GM12864 (cell line): ENCODE data around the gene NPIPA5.
"Not testable (repeated sequence)": the region's sequence is repeated elsewhere in the genome, so short reads cannot be mapped to it uniquely, and the experiment has no call there.

Experiments used
- DNase-seq: peaks from one replicate; pipeline ENCODE4 v3.0.0-alpha.2; 2011; ENCODE audit warnings: low read depth
- H3K4me3 ChIP-seq: 2 replicates; pipeline ENCODE4 v1.5.1; 2011; ENCODE audit warnings: mild to moderate bottlenecking, low read depth, low read length, control low read depth
- TF ChIP-seq, protein P1 (sequence below): IDR thresholded peaks from 2 replicates; pipeline ENCODE4 v1.5.1; 2011; ENCODE audit warnings: low read depth, mild to moderate bottlenecking, moderate library complexity, low read length, control low read depth, inconsistent platforms; ENCODE audit errors: missing control alignments

Gene NPIPA5

DNA sequence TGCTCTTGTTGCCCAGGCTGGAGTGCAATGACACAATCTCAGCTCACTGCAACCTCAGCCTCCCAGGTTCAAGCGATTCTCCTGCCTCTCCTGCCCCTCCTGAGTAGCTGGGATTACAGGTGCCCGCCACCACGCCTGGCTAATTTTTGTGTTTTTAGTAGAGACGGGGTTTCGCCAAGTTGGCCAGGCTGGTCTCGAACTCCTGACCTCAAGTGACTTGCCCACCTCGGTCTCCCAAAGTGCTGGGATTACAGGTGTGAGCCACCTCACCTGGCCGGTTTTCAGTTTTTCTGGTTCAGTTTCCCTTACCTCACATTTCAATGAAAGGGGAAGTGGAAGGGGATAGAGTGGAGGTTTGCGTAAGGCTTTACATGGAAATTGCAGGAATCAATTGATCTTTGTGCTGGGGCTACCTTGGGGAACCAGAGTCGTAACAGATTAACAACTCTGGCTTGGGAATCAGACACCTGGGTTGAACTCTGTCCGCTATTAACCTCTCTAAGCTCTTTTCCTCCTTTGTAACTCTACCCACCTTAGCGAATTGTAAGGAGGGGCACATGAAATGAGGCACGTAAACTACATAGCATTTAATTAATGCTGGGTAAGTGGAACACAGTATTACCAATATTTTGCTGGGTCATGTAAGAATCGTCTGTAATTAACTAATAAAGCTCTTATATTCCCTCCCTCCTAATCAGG lies 20.7 kb upstream of the NPIPA5 start:
- DNase-seq, result no peak
- no peak overlapping the region for H3K4me3 ChIP-seq
- TF ChIP-seq, protein P1, sequence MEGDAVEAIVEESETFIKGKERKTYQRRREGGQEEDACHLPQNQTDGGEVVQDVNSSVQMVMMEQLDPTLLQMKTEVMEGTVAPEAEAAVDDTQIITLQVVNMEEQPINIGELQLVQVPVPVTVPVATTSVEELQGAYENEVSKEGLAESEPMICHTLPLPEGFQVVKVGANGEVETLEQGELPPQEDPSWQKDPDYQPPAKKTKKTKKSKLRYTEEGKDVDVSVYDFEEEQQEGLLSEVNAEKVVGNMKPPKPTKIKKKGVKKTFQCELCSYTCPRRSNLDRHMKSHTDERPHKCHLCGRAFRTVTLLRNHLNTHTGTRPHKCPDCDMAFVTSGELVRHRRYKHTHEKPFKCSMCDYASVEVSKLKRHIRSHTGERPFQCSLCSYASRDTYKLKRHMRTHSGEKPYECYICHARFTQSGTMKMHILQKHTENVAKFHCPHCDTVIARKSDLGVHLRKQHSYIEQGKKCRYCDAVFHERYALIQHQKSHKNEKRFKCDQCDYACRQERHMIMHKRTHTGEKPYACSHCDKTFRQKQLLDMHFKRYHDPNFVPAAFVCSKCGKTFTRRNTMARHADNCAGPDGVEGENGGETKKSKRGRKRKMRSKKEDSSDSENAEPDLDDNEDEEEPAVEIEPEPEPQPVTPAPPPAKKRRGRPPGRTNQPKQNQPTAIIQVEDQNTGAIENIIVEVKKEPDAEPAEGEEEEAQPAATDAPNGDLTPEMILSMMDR, result no peak

DNA sequence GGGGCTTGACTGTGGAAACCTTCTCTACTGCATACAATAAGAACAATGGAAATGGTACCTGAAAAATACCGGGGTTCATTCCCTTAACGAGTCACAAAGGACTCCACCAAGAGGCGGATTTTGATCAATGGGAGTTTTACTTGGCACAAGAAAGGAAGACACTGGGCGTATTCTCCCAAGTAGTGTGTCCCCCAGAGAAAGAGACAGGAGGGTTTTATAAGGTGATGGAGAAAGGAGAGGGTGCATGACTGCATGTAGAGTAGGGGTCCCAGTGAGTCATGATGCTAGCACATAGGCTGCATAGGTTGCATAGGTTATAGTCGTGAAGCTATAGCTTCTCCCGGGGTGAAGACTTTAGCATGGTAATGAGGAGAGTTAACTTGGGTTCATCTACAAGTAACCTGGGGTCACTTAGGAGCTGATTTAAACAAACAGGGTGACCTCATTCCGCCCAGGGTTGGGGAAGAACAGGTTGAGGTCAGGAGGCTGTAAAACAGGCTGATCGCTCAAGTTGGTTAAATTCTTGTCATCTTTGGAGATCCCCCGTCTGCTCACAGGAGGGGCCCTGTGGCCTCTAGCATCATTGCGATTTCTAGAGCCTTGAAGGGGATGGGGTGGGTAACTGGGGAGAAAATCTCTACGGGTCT lies 19.0 kb upstream of the NPIPA5 start:
- TF ChIP-seq, protein P1, result no peak

DNA sequence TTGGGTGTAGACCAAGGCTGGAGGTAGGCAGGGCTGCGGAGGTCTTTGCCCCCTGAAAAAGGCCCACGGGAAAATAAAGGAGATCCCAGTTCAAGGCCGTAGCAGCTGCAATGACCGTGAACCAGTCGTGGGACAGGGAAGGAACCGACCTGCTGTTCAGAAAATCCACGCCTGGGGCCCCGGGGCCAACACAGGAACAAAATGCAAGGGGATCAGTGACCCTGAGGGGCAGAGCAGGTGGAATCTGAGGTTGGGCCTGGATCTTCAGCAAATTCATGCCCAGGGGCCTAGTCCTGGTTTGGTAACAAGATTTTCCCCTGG lies 18.4 kb upstream of the NPIPA5 start:
- DNase-seq, H3K4me3 ChIP-seq: not testable (repeated sequence)

More for the DNA sequence above, 19.0 kb upstream of the NPIPA5 start:
- no peak overlapping the region for H3K4me3 ChIP-seq
- no peak for DNase-seq

DNA sequence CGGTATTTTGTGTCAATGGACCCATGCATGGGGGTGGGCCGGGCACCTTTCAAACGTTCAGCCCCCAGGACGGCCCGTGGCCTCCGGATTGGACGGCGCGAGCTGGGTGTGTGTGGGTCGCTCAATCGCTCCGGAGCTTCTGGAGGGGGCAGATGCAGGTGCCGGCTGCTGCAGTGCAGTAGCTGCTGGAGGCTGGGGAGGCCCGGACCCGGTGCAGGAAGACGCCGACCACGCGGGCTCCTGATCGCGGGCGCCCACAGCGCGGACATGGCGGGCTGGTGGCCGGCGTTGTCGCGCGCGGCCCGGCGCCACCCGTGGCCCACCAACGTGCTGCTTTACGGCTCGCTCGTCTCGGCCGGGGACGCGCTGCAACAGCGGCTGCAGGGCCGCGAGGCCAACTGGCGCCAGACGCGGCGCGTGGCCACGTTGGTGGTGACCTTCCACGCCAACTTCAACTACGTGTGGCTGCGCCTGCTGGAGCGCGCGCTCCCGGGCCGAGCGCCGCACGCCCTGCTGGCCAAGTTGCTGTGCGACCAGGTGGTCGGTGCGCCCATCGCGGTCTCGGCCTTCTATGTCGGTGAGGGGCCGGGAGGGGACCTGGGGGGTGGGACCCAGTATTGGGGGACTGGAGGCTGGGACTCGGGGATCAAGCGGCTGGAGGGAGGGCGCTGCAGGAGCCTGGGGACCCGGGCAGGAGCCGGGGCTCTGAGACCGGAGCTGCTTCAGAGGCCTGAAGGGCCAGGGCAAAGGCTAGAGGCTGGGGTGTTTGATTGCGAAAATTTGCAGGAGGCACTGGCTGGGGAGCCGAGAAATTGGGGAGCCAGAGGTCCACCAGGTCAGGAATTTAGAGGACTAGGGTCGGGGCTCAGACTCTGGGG lies 17.8 kb upstream of the NPIPA5 start, which contains the start of gene MPV17L:
Gene MPV17L (plus strand): TSS at position 124 of the 878 bp plus-strand sequence. CDS start 144 bp downstream, at position 268.
- not testable (repeated sequence) for DNase-seq, H3K4me3 ChIP-seq

DNA sequence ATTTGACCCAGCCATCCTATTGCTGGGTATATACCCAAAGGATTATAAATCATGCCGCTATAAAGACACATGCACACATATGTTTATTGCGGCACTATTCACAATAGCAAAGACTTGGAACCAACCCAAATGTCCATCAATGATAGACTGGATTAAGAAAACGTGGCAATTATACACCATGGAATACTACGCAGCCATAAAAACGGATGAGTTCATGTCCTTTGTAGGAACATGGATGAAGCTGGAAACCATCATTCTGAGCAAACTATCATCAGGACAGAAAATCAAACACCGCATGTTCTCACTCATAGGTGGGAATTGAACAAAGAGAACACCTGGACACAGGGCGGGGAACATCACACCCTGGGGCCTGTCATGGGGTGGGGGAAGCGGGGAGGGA lies 14.9 kb upstream of the NPIPA5 start:
- not testable (repeated sequence) for DNase-seq, H3K4me3 ChIP-seq

DNA sequence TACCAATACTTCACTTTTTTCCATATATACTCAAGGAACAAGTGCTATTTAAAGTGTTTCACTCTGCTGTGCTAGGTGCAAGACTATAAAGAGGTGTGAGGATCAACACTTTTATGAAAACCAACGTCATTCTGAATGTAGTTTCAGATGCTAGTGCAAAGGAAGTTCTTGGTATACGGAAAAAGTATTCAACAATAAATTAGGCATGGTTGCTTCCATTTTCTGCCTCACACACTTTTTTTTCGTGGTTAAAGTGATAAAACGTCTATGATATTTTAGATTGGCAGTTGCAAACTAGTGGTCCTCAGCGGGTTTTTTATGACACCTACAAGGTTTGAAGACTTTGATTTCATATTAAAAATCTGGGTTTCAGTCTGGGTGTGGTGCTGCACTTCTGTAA lies 11.8 kb upstream of the NPIPA5 start:
- DNase-seq, H3K4me3 ChIP-seq: not testable (repeated sequence)

DNA sequence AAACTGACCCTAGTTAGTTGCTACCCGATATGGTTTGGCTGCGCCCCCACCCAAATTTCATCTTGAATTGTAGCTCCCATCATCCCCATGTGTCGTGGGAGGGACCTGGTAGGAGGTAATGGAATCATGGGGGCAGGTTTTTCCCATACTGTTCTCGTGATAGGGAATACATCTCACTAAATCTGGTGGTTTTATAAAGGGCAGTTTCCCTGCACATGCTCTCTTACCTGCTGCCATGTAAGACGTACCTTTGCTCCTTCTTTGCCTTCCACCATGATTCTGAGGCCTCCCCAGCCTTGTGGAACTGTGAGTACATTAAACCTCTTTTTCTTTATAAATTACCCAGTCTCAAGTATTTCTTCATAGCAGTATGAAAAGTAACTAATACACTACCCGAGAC lies 10.0 kb upstream of the NPIPA5 start:
- DNase-seq, H3K4me3 ChIP-seq: not testable (repeated sequence)

DNA sequence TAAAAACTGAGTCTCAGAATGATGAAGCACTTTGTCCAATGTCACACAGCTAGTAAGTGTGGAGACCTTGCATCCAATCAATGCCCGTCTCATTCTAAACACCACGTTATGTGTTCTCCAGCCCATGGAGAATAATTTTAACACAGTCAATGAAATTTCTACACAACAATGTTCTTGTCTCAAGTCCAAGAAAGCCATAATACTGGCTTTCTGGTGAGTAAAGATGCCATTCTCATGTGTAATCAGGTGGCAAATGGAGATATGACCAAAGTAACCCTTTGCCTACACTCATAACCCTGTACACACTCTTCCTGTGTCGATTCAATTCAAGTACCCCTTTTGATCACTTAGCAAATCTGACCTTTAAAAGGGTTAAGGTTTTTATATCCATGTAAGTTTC lies 4.7 kb upstream of the NPIPA5 start:
- DNase-seq, H3K4me3 ChIP-seq: not testable (repeated sequence)

DNA sequence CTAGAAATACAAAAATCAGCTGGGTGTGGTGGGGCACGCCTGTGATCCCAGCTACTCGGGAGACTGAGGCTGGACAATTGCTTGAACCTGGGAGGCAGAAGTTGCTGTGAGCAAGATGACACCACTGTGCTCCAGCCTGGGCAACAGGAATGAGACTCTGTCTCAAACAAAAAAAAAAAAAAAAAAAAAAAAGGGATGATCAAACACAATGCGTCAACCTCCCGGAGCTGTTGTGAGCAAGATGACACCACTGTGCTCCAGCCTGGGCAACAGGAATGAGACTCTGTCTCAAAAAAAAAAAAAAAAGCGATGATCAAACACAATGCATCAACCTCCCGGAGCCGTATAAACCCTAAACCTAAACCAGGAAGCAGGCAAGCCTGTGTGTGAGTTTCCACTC lies 20.6 kb downstream of the NPIPA5 start:
- not testable (repeated sequence) for H3K4me3 ChIP-seq, DNase-seq

DNA sequence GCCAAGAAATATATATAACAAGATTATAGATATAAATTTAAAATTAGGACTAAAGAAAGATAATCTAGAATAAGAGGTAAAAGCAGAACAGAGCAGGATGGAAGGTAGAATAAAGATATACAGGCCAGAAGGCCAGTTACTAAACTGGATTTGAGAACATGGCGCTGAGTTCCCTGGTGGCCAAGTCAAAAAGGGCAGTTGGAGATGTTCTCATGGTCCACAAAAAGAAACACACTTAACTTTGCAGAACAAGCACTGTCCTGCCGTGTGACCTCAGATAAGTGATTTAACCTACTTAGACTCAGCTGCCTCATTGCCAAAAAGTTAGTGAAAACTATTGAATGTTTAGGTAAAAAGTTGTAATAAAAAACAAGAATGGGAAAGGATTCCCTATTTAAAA lies 23.2 kb downstream of the NPIPA5 start:
- DNase-seq, H3K4me3 ChIP-seq: not testable (repeated sequence)

DNA sequence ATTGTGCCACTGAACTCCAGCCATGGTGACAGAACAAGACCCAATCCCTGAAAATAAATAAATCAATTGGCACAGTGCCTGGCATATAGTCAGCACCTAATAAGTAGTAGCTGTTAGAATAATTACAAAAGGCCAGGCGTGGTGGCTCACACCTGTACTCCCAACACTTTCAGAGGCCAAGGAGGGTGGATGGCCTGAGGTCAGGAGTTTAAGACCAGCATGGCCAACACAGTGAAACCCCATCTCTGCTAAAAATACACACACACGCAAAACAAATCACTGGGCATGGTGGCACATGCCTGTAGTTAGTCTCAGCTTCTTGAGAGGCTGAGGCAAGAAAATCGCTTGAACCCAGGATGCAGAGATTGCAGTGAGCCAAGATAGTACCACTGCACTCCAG lies 25.2 kb downstream of the NPIPA5 start:
- H3K4me3 ChIP-seq, DNase-seq: not testable (repeated sequence)

DNA sequence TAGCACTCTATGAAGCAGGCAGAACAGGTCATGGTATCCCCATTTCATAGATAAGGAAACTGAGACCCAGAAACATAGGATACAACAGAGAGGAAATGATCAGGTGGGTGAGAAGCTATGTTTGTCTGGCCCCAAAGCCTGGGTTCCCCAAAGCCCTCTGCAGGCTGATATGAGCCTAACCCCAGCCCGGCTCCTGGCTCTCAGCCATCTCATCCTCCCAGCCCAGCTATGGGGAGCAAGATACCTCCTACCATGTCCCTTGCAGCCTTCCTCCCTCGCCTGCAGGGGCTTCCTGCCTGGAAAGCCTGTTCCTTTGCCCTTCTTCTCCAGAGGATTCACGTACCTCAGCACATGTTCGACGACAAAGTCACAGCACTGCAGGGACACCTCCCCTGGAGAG lies 26.3 kb downstream of the NPIPA5 start:
- not testable (repeated sequence) for H3K4me3 ChIP-seq, DNase-seq

DNA sequence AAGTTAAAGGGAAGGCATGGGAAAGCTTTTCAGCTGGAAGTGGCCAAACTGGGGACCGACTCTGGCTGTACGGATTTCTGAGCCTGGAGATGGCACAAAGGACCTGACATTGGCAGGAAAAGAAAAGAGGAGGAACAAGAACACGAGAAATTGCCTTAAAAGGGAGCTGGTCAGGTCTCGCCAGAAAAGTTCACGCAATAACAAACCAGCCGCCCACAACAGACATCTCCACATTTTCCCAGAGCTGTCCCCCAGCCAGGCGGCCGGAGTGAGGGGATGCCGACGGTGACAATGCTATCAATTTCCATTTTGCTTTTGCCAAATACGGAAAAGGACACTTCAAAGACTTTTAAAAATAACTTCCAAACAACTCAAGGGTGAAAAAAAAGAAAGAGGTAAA lies 26.8 kb downstream of the NPIPA5 start:
- H3K4me3 ChIP-seq, DNase-seq: not testable (repeated sequence)

DNA sequence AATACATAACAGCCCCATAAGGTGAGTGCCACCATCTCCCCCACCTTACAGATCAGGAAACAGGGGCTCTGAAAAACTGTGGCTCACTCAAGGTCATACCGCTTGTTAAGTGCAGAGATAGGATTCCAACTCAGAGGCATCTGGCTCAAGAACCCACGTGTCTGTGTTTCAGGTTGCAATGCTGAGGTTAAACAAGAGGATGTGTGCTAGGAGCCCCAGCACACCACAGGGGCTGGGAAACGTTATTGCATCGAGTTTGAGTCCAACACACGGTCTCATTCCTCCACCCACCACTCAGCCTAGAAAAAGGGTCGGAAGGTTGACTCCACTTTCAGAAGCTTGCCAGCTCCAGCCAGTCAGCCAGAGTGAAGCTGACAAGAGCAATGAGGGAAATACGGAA lies 29.4 kb downstream of the NPIPA5 start:
- DNase-seq, H3K4me3 ChIP-seq: not testable (repeated sequence)

DNA sequence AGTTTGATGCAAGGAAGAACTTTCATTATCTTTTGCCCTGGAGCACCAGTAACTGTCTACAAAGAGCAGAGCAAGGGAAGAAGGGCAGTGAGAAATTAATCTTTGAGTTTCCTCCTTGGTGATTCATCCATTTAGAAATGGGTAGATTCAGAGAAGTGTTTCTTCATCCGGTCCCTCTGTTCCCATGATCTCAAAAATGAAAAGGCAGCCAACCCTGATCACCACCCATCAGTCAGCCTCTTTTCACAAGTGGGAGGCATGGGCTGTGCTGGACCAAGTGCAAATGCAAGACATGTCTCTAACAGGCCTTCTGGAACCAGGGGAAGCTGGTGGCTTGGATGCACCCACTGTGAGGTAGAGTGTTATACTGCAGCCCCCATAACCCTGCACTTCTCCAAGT lies 35.8 kb downstream of the NPIPA5 start:
- not testable (repeated sequence) for H3K4me3 ChIP-seq, DNase-seq

DNA sequence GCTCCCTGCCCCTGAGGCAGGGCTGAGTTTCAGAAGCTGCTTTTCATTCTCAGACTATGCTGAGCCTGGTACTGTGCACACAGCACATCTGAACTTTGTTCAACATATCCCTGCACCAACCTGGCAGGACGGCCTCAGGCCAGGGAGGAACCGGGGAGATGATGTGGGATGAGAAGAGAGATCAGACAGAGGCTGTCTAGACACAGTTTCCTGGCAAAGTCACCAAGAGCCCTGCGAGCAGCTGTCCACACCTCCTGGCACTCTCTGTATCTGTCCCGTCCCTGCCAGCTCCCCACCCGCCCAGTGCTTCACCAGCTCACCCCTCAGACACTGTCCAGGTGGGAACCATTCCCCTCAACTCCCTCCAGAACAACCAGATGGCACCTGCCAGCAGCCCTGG lies 39.1 kb downstream of the NPIPA5 start:
- H3K4me3 ChIP-seq, DNase-seq: not testable (repeated sequence)
